Nucleus accumbens (tissue), 56 donors: Measurements from ENCODE around the gene ACSL6.

ENCODE experiments used
- DNase-seq, 56 donors: peaks; one replicate each; lab custom pipeline; 2025; lab: John Stamatoyannopoulos, UW

Gene ACSL6

GRCh38 chr5:132011622-132012343 is at the start of gene ACSL6:
TSS of gene ACSL6 (minus strand) at chr5:132011658. CDS start at chr5:132011553, 105 bp downstream.
- DNase-seq = peak in 25 of 56 donors; percentile 18 to 69 (median 38)

GRCh38 chr5:132060501-132061161 is 49.2 kb upstream of the ACSL6 start, which contains the start of gene IL3:
TSS of gene IL3 (plus strand) at chr5:132060655. CDS start at chr5:132060707, 52 bp downstream.
- DNase-seq = no peak

- no peak for DNase-seq
Observed at GRCh38 chr5:132059696-132060500, 48.4 kb upstream of the ACSL6 start.

GRCh38 chr5:132059043-132059695 is 47.7 kb upstream of the ACSL6 start:
- DNase-seq = no peak

- DNase-seq = no peak
Observed at GRCh38 chr5:132058646-132059042, 47.2 kb upstream of the ACSL6 start.

- DNase-seq = no peak
Observed at GRCh38 chr5:132057498-132058255, 46.2 kb upstream of the ACSL6 start.

GRCh38 chr5:132056610-132057497 is 45.4 kb upstream of the ACSL6 start:
- no peak for DNase-seq

GRCh38 chr5:132055808-132056609 is 44.6 kb upstream of the ACSL6 start:
- no peak for DNase-seq

GRCh38 chr5:132055441-132055807 is 44.0 kb upstream of the ACSL6 start:
- DNase-seq = no peak

GRCh38 chr5:132054697-132055440 is 43.4 kb upstream of the ACSL6 start:
- no peak for DNase-seq

GRCh38 chr5:132054031-132054696 is 42.7 kb upstream of the ACSL6 start:
- DNase-seq = no peak

GRCh38 chr5:132053483-132053882 is 42.0 kb upstream of the ACSL6 start:
- no peak for DNase-seq

- no peak for DNase-seq
Observed at GRCh38 chr5:132052520-132052919, 41.1 kb upstream of the ACSL6 start.

GRCh38 chr5:132050661-132051552 is 39.4 kb upstream of the ACSL6 start:
- no peak for DNase-seq

- DNase-seq = peak in 8 of 56 donors; percentile 8 to 36 (median 17)
Observed at GRCh38 chr5:132050136-132050535, 38.7 kb upstream of the ACSL6 start.

GRCh38 chr5:132049559-132049958 is 38.1 kb upstream of the ACSL6 start:
- no peak for DNase-seq
